GM18873 (cell line): ENCODE results near the gene DLG2.
"Not testable (repeated sequence)": the region's sequence is repeated elsewhere in the genome, so short reads cannot be mapped to it uniquely, and the experiment has no call there.

Experiments
- ATAC-seq: cut with Tn5 transposase; IDR thresholded peaks from one replicate; pipeline ENCODE4 v1.9.1; 2021; ENCODE audit warnings: mild to moderate bottlenecking, moderate library complexity, moderate number of reproducible peaks; ENCODE audit not compliant: unreplicated experiment, low FRiP score

Gene DLG2

DNA sequence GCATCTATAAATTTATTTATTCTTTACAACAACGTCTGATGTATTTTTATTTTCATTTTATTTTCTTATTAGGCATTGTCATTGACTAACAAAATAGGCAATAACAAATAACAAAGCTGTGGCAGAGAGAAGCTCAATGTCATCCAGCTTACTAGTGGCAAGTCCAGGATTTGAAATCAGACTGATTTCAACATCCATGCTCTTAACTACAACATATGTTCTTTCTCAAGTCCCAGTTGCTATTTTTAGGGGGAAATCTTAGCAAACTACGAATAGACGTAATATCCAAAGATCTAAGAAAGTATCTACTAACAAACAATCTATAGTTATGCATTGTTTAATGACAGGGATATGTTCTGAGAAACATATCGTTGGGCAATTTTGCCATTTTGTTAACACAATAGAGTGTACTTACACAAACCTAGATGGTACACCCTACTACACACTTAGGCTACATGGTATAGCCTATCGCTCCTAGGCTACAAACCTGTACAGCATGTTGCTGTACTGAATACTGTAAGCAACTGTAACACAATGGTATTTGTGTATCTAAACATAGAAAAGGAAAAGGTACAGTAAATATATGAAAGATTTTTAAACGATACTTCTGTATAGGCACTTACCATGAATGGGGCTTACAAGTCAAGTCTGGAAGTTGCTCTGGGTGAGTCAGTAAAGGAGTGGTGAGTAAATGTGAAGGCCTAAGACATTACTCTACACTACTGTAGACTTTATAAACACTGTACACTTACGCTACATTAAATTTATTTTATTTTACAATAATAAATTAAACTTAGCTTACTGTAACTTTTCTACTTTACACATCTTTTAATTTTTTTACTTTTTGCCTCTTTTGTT lies 151.3 kb downstream of the DLG2 start:
- ATAC-seq, result no peak

- ATAC-seq, result no peak
Observed at GRCh38 chr11:85472953-85473352, 154.2 kb downstream of the DLG2 start.

GRCh38 chr11:85464283-85464682 lies 162.9 kb downstream of the DLG2 start:
- no peak for ATAC-seq

- no peak for ATAC-seq
Observed at GRCh38 chr11:85459304-85459703, 167.8 kb downstream of the DLG2 start.

DNA sequence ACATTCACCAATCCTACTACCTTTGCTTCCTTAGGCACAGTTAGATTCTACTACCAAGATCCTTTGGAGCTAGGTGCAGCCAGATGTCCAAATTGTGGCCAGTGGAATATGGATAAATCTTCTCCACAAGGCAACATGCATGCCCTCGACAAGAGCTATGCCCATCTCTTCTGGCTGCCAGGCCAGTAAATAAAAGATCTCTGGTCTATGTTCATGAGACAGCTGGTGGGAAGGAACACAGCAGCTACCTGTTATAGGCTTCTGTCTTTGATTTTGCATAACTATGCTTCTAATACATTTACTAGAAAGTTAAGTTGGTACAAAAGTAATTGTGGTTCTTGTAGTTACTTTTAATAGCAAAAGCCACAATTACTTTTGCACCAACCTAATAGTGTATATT lies 182.7 kb downstream of the DLG2 start:
- no peak for ATAC-seq

GRCh38 chr11:85440273-85440672 lies 186.9 kb downstream of the DLG2 start:
- no peak for ATAC-seq

DNA sequence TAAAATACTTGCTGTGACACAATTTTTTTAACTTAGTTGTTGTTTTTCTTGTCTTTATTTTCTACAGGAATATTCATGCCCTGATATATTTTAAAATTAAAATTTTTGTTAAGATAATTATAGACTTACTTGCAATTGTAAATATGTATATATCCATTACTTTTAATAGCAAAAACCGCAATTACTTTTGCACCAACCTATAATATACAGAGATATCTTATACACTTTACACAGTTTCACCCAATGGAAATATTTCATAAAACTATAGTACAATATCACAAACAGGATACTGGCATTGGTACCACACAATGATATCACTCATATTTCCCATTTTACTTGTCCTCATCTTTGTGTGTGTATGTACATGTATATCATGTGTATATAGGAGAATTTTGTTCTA lies 188.8 kb downstream of the DLG2 start:
- ATAC-seq, result no peak

DNA sequence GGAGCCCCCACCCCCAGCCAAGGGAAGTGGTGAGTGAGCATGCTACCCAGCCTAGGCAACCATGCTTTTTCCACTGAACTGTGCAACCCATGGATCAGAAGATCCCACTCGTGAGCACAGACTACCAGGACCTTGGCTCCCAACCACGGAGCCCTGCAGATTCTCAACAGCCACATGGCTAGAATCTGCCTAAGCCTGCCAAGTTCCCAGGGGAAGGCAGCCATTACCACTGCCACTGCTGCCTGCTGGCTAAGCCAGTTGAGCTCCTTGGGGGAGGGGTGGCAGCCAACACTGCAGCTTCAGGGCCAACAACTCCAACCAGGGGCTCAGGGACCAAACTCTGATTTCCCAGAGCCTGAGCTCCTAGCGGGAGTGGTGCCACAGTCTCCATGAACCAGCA lies 195.8 kb downstream of the DLG2 start:
- ATAC-seq, result no peak

- ATAC-seq, result no peak
Observed at GRCh38 chr11:85423794-85424193, 203.3 kb downstream of the DLG2 start.

GRCh38 chr11:85423316-85423715 lies 203.8 kb downstream of the DLG2 start:
- no peak for ATAC-seq

GRCh38 chr11:85414175-85414574 lies 213.0 kb downstream of the DLG2 start:
- ATAC-seq, result no peak

DNA sequence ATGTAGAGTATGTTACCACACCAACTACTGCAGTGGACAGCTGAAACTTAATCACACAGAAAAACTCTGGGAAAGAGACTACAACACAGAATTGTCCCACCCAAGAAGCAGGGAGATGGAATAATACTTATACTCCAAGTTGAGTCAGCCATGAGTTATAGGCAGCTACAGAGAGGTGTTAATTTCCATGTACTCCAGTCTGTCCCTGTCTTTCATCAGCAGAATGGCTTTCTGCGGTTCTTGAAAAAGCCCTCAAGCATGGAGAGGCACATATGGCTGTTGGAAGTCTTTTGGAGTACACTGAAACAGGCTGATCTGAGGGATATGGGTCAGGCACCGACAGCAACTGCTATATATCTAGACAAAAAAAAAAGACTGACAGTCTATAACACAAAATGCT lies 219.5 kb downstream of the DLG2 start:
- ATAC-seq, result no peak

- ATAC-seq, result no peak
Observed at GRCh38 chr11:85406841-85407240, 220.3 kb downstream of the DLG2 start.

- ATAC-seq, result no peak
Observed at GRCh38 chr11:85406316-85406715, 220.8 kb downstream of the DLG2 start.

- not testable (repeated sequence) for ATAC-seq
Observed at GRCh38 chr11:85395515-85396055, 231.6 kb downstream of the DLG2 start.

- ATAC-seq, result no peak
Observed at GRCh38 chr11:85394283-85394682, 232.9 kb downstream of the DLG2 start.

DNA sequence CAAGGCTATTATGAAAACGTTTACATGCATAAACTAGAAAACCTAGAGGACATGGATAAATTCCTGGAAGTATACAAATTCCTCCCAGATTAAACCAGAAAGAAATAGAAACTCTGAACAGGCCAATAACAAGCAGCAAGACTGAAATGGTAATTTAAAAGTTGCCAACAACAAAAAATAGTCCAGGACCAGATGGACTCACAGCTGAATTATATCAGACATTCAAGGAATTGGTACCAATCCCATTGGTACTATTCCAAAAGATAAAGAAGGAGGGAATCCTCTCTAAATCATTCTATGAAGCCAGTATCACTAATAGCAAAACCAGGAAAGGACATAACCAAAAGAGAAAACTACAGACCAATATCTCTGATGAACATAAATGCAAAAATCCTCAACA lies 236.0 kb downstream of the DLG2 start:
- no peak for ATAC-seq

GRCh38 chr11:85385547-85385946 lies 241.6 kb downstream of the DLG2 start:
- no peak for ATAC-seq

GRCh38 chr11:85385111-85385510 lies 242.0 kb downstream of the DLG2 start:
- no peak for ATAC-seq

GRCh38 chr11:85379066-85379465 lies 248.1 kb downstream of the DLG2 start:
- ATAC-seq, result no peak

- ATAC-seq, result no peak
Observed at GRCh38 chr11:85377901-85378300, 249.2 kb downstream of the DLG2 start.

GRCh38 chr11:85359859-85360258 lies 267.3 kb downstream of the DLG2 start:
- ATAC-seq, result no peak
